OCI-LY3 (cell line): ENCODE data around the gene HNRNPUL1.
A peak's percentile ranks its signal among the peaks of the same experiment; 100 is the strongest.

ENCODE experiments used
- CTCF ChIP-seq: fragments of 200-600, 300-600 bp; sonication (generic); IDR thresholded peaks from 2 replicates; pipeline ENCODE4 v1.5.1; 2014; ENCODE audit warnings: antibody characterized with exemption, low read length, low read depth
- EZH2phosphoT487 ChIP-seq: fragments of 200-600 bp; shearing (Covaris generic); IDR thresholded peaks from 2 replicates; pipeline ENCODE4 v1.6.1; 2018; ENCODE audit warnings: antibody characterized with exemption, mixed run types, low read depth

- TF ChIP-seq CTCF: peak; percentile 98
- TF ChIP-seq EZH2phosphoT487: no peak
Measured at GRCh38 chr19:41308450-41309179, 44.4 kb downstream of the HNRNPUL1 start.
